Tibial nerve (tissue), 4 donors: ENCODE measurements around the gene CDHR1.

ENCODE experiments used
- CTCF ChIP-seq, 5 experiments: fragments of 200-600 bp in 3 of 5; fragments of 450-650 bp in 2 of 5; sonication (generic) in 3 of 5; IDR thresholded peaks; one replicate each; pipeline ENCODE4 v1.5.1; 2016 to 2019; ENCODE audit warnings: antibody characterized with exemption in 5 of 5, mild to moderate bottlenecking in 3 of 5, moderate library complexity in 2 of 5
- EP300 ChIP-seq, 2 donors: sonication (generic); formaldehyde crosslinking; IDR thresholded peaks; one replicate each; pipeline ENCODE4 v1.6.1; 2017; ENCODE audit warnings: antibody characterized with exemption in 2 of 2, mild to moderate bottlenecking in 1 of 2

DNA sequence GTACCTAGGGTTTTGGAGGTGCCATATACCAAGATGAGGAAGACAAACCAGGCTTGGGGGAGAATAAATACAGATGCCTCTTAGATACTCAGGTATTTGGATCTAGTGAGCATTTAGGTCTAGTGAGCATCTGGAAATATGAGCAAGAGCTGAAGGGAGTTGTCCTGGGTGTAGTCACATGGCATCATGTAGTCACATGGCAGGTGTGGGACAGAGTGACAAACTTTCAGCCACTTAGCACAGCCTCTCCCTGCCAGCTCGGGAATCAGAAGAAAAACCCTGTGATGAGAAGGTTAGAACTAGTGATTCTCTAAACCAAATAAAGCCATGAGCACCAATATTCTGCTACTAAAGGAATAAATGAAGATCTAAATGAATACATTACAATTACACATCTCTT, 74.8 kb downstream of the CDHR1 start:
- TF ChIP-seq CTCF (IDR thresholded peaks at IDR 0.05) (no peak), EP300 (IDR thresholded peaks at IDR 0.05) (no peak)
